K562 (cell line): ENCODE results near the gene RXYLT1. TPM values are rescaled to one million over a fixed set of nuclear protein-coding genes. Genes with fewer than 3 reads are reported as not detected.

Source experiments
- ATAC-seq: fragments of 200-7000 bp; cut with Tn5 transposase; 3 replicates; pipeline ENCODE4 v1.9.1; 2020; ENCODE audit warnings: moderate library complexity
- BruUV-seq: library from RNA; stranded (reverse); fragments of 400-500 nt; replicated peaks from 2 replicates; lab custom pipeline; 2021; lab: Mats Ljungman, UMichigan
- CTCF ChIA-PET: fragments of 300-600 bp; formaldehyde crosslinking; extraction: SDS; loops from one replicate; lab custom pipeline; 2021; ENCODE audit warnings: low intra/inter-chr PET ratio; lab: Yijun Ruan, JAX
- POLR2A ChIA-PET: fragments of 300-600, 350-650 bp; sonication (Branson Sonifier 250); formaldehyde crosslinking; extraction: SDS; loops from one replicate; lab custom pipeline; 2021; ENCODE audit warnings: antibody characterized with exemption, inconsistent platforms; lab: Yijun Ruan, JAX
- DNase-seq, 4 experiments: peaks; one replicate each; pipeline versions ENCODE4 v3.0.0 to v3.0.0-alpha.2; 2011 to 2018; ENCODE audit warnings: low spot score in 3 of 4, mixed read lengths in 3 of 4; ENCODE audit errors: extremely low read depth in 1 of 4
- FAIRE-seq: peaks from 2 replicates; lab custom pipeline; 2011; peaks lifted over from hg19 to GRCh38; lab: Jason Lieb, UNC
- H2AFZ ChIP-seq: 2 replicates; pipeline ENCODE4 v1.6.0; 2011; ENCODE audit warnings: low read depth, low read length, control low read depth, inconsistent platforms
- H3K27ac ChIP-seq: fragments of 200-600 bp; 3 replicates; pipeline ENCODE4 v1.8.0; 2011; ENCODE audit warnings: low read depth, mild to moderate bottlenecking, control low read depth, inconsistent platforms, low read length, moderate library complexity, mixed read lengths; ENCODE audit errors: extremely low read depth
- H3K27me3 ChIP-seq, 2 experiments: fragments of 300-600 bp in 1 of 2; 2 replicates in 1 of 2; 3 replicates in 1 of 2; pipeline versions ENCODE4 v1.6.0 to v1.8.0; 2011; ENCODE audit warnings: inconsistent platforms in 2 of 2, low read length in 2 of 2, mild to moderate bottlenecking in 1 of 2, mixed read lengths in 1 of 2, moderate library complexity in 1 of 2; ENCODE audit not compliant: control insufficient read depth in 2 of 2, insufficient read depth in 2 of 2
- H3K36me3 ChIP-seq: fragments of 300-600 bp; 3 replicates; pipeline ENCODE4 v1.8.0; 2011; ENCODE audit warnings: mild to moderate bottlenecking, low read length, inconsistent platforms; ENCODE audit not compliant: control insufficient read depth, insufficient read depth
- H3K4me1 ChIP-seq, 2 experiments: fragments of 200-600 bp in 1 of 2; replicated peaks in 1 of 2; 2 replicates in 1 of 2; 3 replicates in 1 of 2; pipeline versions ENCODE4 v1.5.1 to v1.8.0; 2011; ENCODE audit warnings: inconsistent platforms in 2 of 2, low read length in 2 of 2, mild to moderate bottlenecking in 1 of 2, mixed read lengths in 1 of 2, moderate library complexity in 1 of 2; ENCODE audit not compliant: control insufficient read depth in 2 of 2, insufficient read depth in 2 of 2
- H3K4me2 ChIP-seq: 2 replicates; pipeline ENCODE4 v1.6.1; 2011; ENCODE audit warnings: low read length, control low read depth, inconsistent platforms, mixed read lengths; ENCODE audit not compliant: insufficient read depth
- H3K4me3 ChIP-seq: fragments of 200-600 bp; sonication (generic), shearing (Covaris generic); 2 replicates; pipeline ENCODE4 v1.5.1; 2016; ENCODE audit warnings: control low read depth, inconsistent platforms
- H3K79me2 ChIP-seq: fragments of 200-600 bp; 3 replicates; pipeline ENCODE4 v1.8.0; 2011; ENCODE audit warnings: low read length, inconsistent platforms; ENCODE audit not compliant: control insufficient read depth, insufficient read depth
- H3K9ac ChIP-seq, 2 experiments: 2 replicates each; pipeline versions ENCODE4 v1.6.0 to v1.6.1; 2011; ENCODE audit warnings: low read depth in 2 of 2, low read length in 2 of 2, control low read depth in 1 of 2, inconsistent platforms in 1 of 2, mild to moderate bottlenecking in 1 of 2, mixed read lengths in 1 of 2; ENCODE audit not compliant: insufficient read depth in 1 of 2
- H3K9me1 ChIP-seq: one replicate; pipeline ENCODE4 v1.6.0; 2011; ENCODE audit warnings: inconsistent platforms, mild to moderate bottlenecking, low read length, moderate library complexity; ENCODE audit not compliant: control insufficient read depth, insufficient read depth
- H3K9me3 ChIP-seq: replicated peaks from 2 replicates; pipeline ENCODE4 v1.5.1; 2011; ENCODE audit warnings: low read depth, low read length, inconsistent platforms; ENCODE audit not compliant: control insufficient read depth, insufficient read depth
- H4K20me1 ChIP-seq: replicated peaks from 2 replicates; pipeline ENCODE4 v1.6.1; 2011; ENCODE audit warnings: low read length, inconsistent platforms, mixed read lengths; ENCODE audit not compliant: control insufficient read depth, insufficient read depth
- FUS ChIP-seq: fragments of 200-400 bp; formaldehyde crosslinking; optimal IDR thresholded peaks from 2 replicates; pipeline ENCODE3; 2017; ENCODE audit warnings: low read depth, low read length
- HMGN3 ChIP-seq: IDR thresholded peaks from 2 replicates; pipeline ENCODE4 v1.6.1; 2011; ENCODE audit warnings: borderline replicate concordance, low read depth, mild to moderate bottlenecking, mixed read lengths, low read length; ENCODE audit not compliant: insufficient read length; ENCODE audit errors: extremely low read depth
- MCM5 ChIP-seq: fragments of 450-650 bp; IDR thresholded peaks from 2 replicates; pipeline ENCODE4 v1.6.1; 2016; ENCODE audit warnings: low read depth
- POU5F1 ChIP-seq: fragments of 150-350 bp; IDR thresholded peaks from 2 replicates; pipeline ENCODE4 v1.6.1; 2014; ENCODE audit warnings: borderline replicate concordance, low read length, low read depth, mild to moderate bottlenecking; ENCODE audit not compliant: partially characterized antibody
- RBM14 ChIP-seq: fragments of 200-400 bp; formaldehyde crosslinking; IDR thresholded peaks from 2 replicates; pipeline ENCODE4 v1.6.1; 2018; ENCODE audit warnings: low read depth, mild to moderate bottlenecking, low read length, moderate library complexity, borderline replicate concordance; ENCODE audit not compliant: insufficient read depth
- SP1 ChIP-seq: sonication (generic); formaldehyde crosslinking; IDR thresholded peaks from 2 replicates; pipeline ENCODE4 v1.8.1; 2022; ENCODE audit warnings: mild to moderate bottlenecking, missing genetic modification reagents
- TEAD1 ChIP-seq, 2 experiments: fragments of 450-650 bp in 1 of 2; sonication (generic) in 1 of 2; formaldehyde crosslinking; IDR thresholded peaks; 2 replicates each; pipeline versions ENCODE4 v1.4.0 to v1.8.0; 2020 to 2022; ENCODE audit warnings: mild to moderate bottlenecking in 2 of 2, missing genetic modification reagents in 1 of 2
- TFE3 ChIP-seq: fragments of 450-650 bp; formaldehyde crosslinking; IDR thresholded peaks from 2 replicates; pipeline ENCODE4 v1.4.0; 2020; ENCODE audit warnings: mild to moderate bottlenecking, mixed read lengths
- ZC3H8 ChIP-seq: fragments of 450-650 bp; IDR thresholded peaks from 2 replicates; pipeline ENCODE4 v1.6.1; 2017
- ZMIZ1 ChIP-seq, 2 experiments: fragments of 150-350 bp in 1 of 2; IDR thresholded peaks; 2 replicates each; pipeline ENCODE4 v1.6.1; 2012 to 2016; ENCODE audit warnings: low read depth in 2 of 2, low read length in 2 of 2, mild to moderate bottlenecking in 1 of 2, moderate library complexity in 1 of 2
- ZNF165 ChIP-seq: fragments of 250-450 bp; sonication (Bioruptor Pico); IDR thresholded peaks from 2 replicates; pipeline ENCODE4 v1.4.0; 2020; ENCODE audit warnings: borderline replicate concordance
- ZNF766 ChIP-seq: fragments of 200-800 bp; sonication (Bioruptor generic); conservative IDR thresholded peaks from 2 replicates; pipeline ENCODE4 v1.6.1; 2016; ENCODE audit warnings: missing genetic modification characterization, missing compliant biosample characterization
- WGBS: fragments of 100-300 bp; shearing (Covaris generic); methylation state at CpG from one replicate; pipeline ENCODE4 v1.1.6; 2016; ENCODE audit warnings: low coverage, mixed read lengths; ENCODE audit not compliant: insufficient coverage; ENCODE audit errors: missing lambda C conversion rate; 5-methylcytosine and 5-hydroxymethylcytosine counted together
- in situ Hi-C: fragments of 300-500 bp; cut with MboI; formaldehyde crosslinking; loops from 4 replicates; pipeline ENCODE4 v1.15.0; 2018; ENCODE audit warnings: inconsistent platforms, mixed read lengths
- intact Hi-C: fragments of 100-400 bp; cut with micrococcal nuclease; formaldehyde crosslinking; loops from 2 replicates; pipeline ENCODE4 v1.14.2; 2022
- polyA plus RNA-seq, 8 experiments: library from polyadenylated mRNA; depleted of rRNA in 4 of 8; stranded (reverse) in 5 of 8; unstranded in 3 of 8; fragments of >200 nt; fragmentation: Nextera tagmentation in 2 of 8; fragmentation: Illumina TruSeq in 1 of 8; extraction: Ambion mirVana in 2 of 8; extraction: Trizol in 1 of 8; gene quantifications; 2 replicates each; pipeline versions ENCODE4 v1.2.1 to v1.2.3, GENCODE V29; 2011 to 2014; ENCODE audit warnings: inconsistent platforms in 1 of 8, missing spikeins in 1 of 8
- total RNA-seq, 7 experiments: library from RNA; depleted of rRNA in 6 of 7; stranded (reverse); fragments of >200 nt in 6 of 7; fragmentation: Illumina TruSeq in 2 of 7; extraction: Trizol in 2 of 7; gene quantifications; 2 replicates each; pipeline versions ENCODE4 v1.2.1 to v1.2.3, GENCODE V29; 2011 to 2021; ENCODE audit warnings: low replicate concordance in 1 of 7

The RXYLT1 gene
- total and polyA plus RNA-seq, 9 of the 15 experiments (the other 6 are each of a cell fraction or from before 2014, with no cell fraction given) = 6.7 to 26.5 (median 20.9) TPM

DNA sequence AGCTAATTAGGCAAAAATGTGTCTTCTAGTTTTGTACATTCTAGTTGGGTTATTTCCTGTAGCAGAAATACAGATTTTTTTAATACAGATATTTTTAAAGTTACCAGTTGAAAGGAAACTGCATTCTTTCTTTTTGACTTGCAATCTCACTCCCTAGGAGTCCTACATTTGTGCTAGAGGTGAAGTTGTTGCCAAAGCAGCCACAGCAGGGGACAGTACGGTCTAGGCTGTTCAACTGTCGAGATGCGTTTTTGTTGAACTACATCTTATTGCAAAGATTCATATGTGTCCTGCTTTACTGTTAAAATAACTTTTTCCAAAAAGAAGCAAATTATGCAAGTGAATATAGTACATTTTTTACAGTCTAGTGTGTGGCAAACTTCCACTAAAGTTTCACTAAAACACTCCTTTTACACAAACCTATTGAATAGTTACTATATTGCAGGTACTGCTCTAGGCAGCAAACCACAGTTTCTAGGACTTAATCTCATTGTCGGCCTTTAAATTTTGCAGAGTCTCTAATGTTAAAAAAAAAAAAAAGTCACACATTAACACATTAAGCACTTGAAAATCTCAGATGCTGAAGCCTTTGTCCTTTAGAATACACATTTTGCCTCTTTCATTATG, 34.5 kb downstream of the RXYLT1 start (continued):
- TF ChIP-seq ZMIZ1 (IDR thresholded peaks at IDR 0.05; ENCODE audit: low read depth in 2 of 2, low read length in 2 of 2) (no peak), ZNF165 (no peak)
- TF ChIP-seq, all 486 proteins: peak for 0

- no peaks in the 10 kb centered on the region for H3K36me3 ChIP-seq
- CTCF ChIA-PET = no interaction called here
- no peaks in the 10 kb centered on the region for H3K9me1 ChIP-seq
- no peaks in the 10 kb centered on the region for H3K79me2 ChIP-seq
- peaks cover 0 to 11% of the 10 kb centered on the region in 2 experiments; a peak in 2 of 5 replicates for H3K27me3 ChIP-seq
- DNase-seq (no peak), FAIRE-seq (no peak), ATAC-seq (no peak)
- no peak overlapping the region for H3K27ac ChIP-seq
- H3K4me1 ChIP-seq = no peaks in the 10 kb centered on the region
- in situ Hi-C loops (loop anchor here (25.0 kb wide), 1 partner anchor 403 kb away; no protein-coding TSS in a partner anchor), intact Hi-C loops (no loop called here)
- no peak overlapping the region for H3K4me2 ChIP-seq
- 2% methylated on average over 3 of the region's 3 CpGs for WGBS
- BruUV-seq = no TSS peak
- POLR2A ChIA-PET = no interaction called here
- H3K4me3 ChIP-seq = no peak overlapping the region
- TF ChIP-seq RBM14 = no peak
- TF ChIP-seq HMGN3 = no peak
- no peak for TF ChIP-seq MCM5
- no peak for TF ChIP-seq TEAD1 (CRISPR knock-in tag; IDR thresholded peaks at IDR 0.05)
- no peak for TF ChIP-seq SP1
- no peak for TF ChIP-seq ZNF766 (CRISPR knock-in tag)
- no peak for TF ChIP-seq TFE3 (CRISPR knock-in tag)
- no peak for TF ChIP-seq ZC3H8
- TF ChIP-seq POU5F1 = no peak
- no peak for TF ChIP-seq FUS
- no peaks in the 10 kb centered on the region for H3K9me3 ChIP-seq
- H3K9ac ChIP-seq = no peak overlapping the region
- H2AFZ ChIP-seq = no peak overlapping the region
- no peaks in the 10 kb centered on the region for H4K20me1 ChIP-seq
These were observed 35.8 kb downstream of the RXYLT1 start for GRCh38 chr12:63815482-63815852.
